Pericardium fibroblast (primary cell): ENCODE data around the gene DHRS7. TPM values are rescaled to one million over a fixed set of nuclear protein-coding genes. Genes with fewer than 3 reads are reported as not detected.

Experiments
- total RNA-seq: library from RNA; depleted of rRNA; stranded (reverse); fragments of >200 nt; gene quantifications from 2 replicates; pipeline ENCODE4 v1.2.3, GENCODE V29; 2015

The DHRS7 gene, protein sequence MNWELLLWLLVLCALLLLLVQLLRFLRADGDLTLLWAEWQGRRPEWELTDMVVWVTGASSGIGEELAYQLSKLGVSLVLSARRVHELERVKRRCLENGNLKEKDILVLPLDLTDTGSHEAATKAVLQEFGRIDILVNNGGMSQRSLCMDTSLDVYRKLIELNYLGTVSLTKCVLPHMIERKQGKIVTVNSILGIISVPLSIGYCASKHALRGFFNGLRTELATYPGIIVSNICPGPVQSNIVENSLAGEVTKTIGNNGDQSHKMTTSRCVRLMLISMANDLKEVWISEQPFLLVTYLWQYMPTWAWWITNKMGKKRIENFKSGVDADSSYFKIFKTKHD
- 48.2 and 57.5 TPM in 2 replicates for total RNA-seq

GRCh38 chr14:60164712-60165546 lies at the start of gene DHRS7:
Gene DHRS7 (minus strand): TSS chr14:60165398. CDS start chr14:60165309, 89 bp downstream.

Other genes with a start within 250 kb of the DHRS7 start
- gene LRRC9, start 245.3 kb downstream of the DHRS7 start, total RNA-seq, result not detected in 2 replicates
- gene PCNX4, start 73.5 kb downstream of the DHRS7 start, total RNA-seq, result 43.2 and 50.8 TPM in 2 replicates
- 13.4 and 24.3 TPM in 2 replicates for gene PPM1A, start 83.8 kb upstream of the DHRS7 start, total RNA-seq